ENCODE measurements around the gene KRTAP5-6. TPM values are rescaled to one million over a fixed set of nuclear protein-coding genes. Genes with fewer than 3 reads are reported as not detected.
"Not testable (repeated sequence)": the region's sequence is repeated elsewhere in the genome, so short reads cannot be mapped to it uniquely, and the experiment has no call there.

The KRTAP5-6 gene
- total RNA-seq, 4 donors from 2014 or later = not detected

- Histone ChIP-seq H3K4me3 (no peak overlapping the region), H3K27ac (no peak overlapping the region), H3K36me3 (no peaks in the 10 kb centered on the region), H3K27me3 (no peaks in the 10 kb centered on the region), H3K4me1 (no peaks in the 10 kb centered on the region), H3K9me3 (no peaks in the 10 kb centered on the region)
- in situ Hi-C loops (cut with MboI; ENCODE audit: low sequenced_read_pairs in 4 of 4) (loop anchor here in 1 of 4 donors (25.0 kb wide), 1 partner anchor 507 kb away; the partner anchor contains the start of genes INS and TH), intact Hi-C loops (cut with DNase I; ENCODE audit: low total_unique reads) (no loop called here)
- peak in 1 of 2 donors; percentile 4 for DNase-seq
- no peak for TF ChIP-seq CTCF (IDR thresholded peaks at IDR 0.05 in 4 of 5, conservative IDR thresholded peaks at IDR 0.05 in 1 of 5)
- no peak for TF ChIP-seq POLR2A (IDR thresholded peaks at IDR 0.05)
- no peak for ATAC-seq
Measured at GRCh38 chr11:1655168-1656060, 41.6 kb upstream of the KRTAP5-6 start.

GRCh38 chr11:1656061-1656441, 40.9 kb upstream of the KRTAP5-6 start:
- DNase-seq = no peak
- no peak overlapping the region for H3K27ac ChIP-seq
- in situ Hi-C loops (cut with MboI; ENCODE audit: low sequenced_read_pairs in 4 of 4) (loop anchor here in 1 of 4 donors (25.0 kb wide), 1 partner anchor 506 kb away; the partner anchor contains the start of genes INS and TH), intact Hi-C loops (cut with DNase I; ENCODE audit: low total_unique reads) (no loop called here)
- no peak for ATAC-seq
- no peaks in the 10 kb centered on the region for H3K27me3 ChIP-seq
- no peak overlapping the region for H3K4me3 ChIP-seq
- H3K36me3 ChIP-seq = no peaks in the 10 kb centered on the region
- no peaks in the 10 kb centered on the region for H3K9me3 ChIP-seq
- TF ChIP-seq POLR2A (IDR thresholded peaks at IDR 0.05) = no peak
- H3K4me1 ChIP-seq = no peaks in the 10 kb centered on the region

- H3K36me3 ChIP-seq = no peaks in the 10 kb centered on the region
- DNase-seq (no peak), ATAC-seq (no peak)
- no peaks in the 10 kb centered on the region for H3K4me1 ChIP-seq
- H3K9me3 ChIP-seq = no peaks in the 10 kb centered on the region
- in situ Hi-C loops (cut with MboI; ENCODE audit: low sequenced_read_pairs in 4 of 4) (loop anchor here in 1 of 4 donors (25.0 kb wide), 1 partner anchor 506 kb away; the partner anchor contains the start of genes INS and TH), intact Hi-C loops (cut with DNase I; ENCODE audit: low total_unique reads) (no loop called here)
- no peak overlapping the region for H3K4me3 ChIP-seq
- TF ChIP-seq POLR2A (IDR thresholded peaks at IDR 0.05) (no peak), CTCF (IDR thresholded peaks at IDR 0.05 in 4 of 5, conservative IDR thresholded peaks at IDR 0.05 in 1 of 5) (no peak)
- H3K27ac ChIP-seq = no peak overlapping the region
- H3K27me3 ChIP-seq = no peaks in the 10 kb centered on the region
Measured at GRCh38 chr11:1656670-1657069, 40.3 kb upstream of the KRTAP5-6 start.

- ATAC-seq (no peak), DNase-seq (no peak)
- no peaks in the 10 kb centered on the region for H3K36me3 ChIP-seq
- no peak overlapping the region for H3K27ac ChIP-seq
- no peak overlapping the region for H3K4me3 ChIP-seq
- no peak for TF ChIP-seq CTCF (IDR thresholded peaks at IDR 0.05 in 4 of 5, conservative IDR thresholded peaks at IDR 0.05 in 1 of 5)
- TF ChIP-seq POLR2A (IDR thresholded peaks at IDR 0.05) = no peak
- intact Hi-C loops (cut with DNase I; ENCODE audit: low total_unique reads) (no loop called here), in situ Hi-C loops (cut with MboI; ENCODE audit: low sequenced_read_pairs in 4 of 4) (loop anchor here in 1 of 4 donors (25.0 kb wide), 1 partner anchor 503 kb away; the partner anchor contains the start of genes INS and TH)
- H3K4me1 ChIP-seq = no peaks in the 10 kb centered on the region
- no peaks in the 10 kb centered on the region for H3K27me3 ChIP-seq
- no peaks in the 10 kb centered on the region for H3K9me3 ChIP-seq
Measured at GRCh38 chr11:1659506-1659905, 37.5 kb upstream of the KRTAP5-6 start.

GRCh38 chr11:1660111-1660867, 36.7 kb upstream of the KRTAP5-6 start:
- Histone ChIP-seq H3K4me1 (no peaks in the 10 kb centered on the region), H3K27ac (no peak overlapping the region), H3K27me3 (no peaks in the 10 kb centered on the region), H3K36me3 (no peaks in the 10 kb centered on the region), H3K4me3 (no peak overlapping the region), H3K9me3 (no peaks in the 10 kb centered on the region)
- no peak for TF ChIP-seq POLR2A (IDR thresholded peaks at IDR 0.05)
- TF ChIP-seq CTCF (IDR thresholded peaks at IDR 0.05 in 4 of 5, conservative IDR thresholded peaks at IDR 0.05 in 1 of 5) = no peak
- ATAC-seq (no peak), DNase-seq (no peak)
- intact Hi-C loops (cut with DNase I; ENCODE audit: low total_unique reads) (no loop called here), in situ Hi-C loops (cut with MboI; ENCODE audit: low sequenced_read_pairs in 4 of 4) (loop anchor here in 1 of 4 donors (25.0 kb wide), 1 partner anchor 502 kb away; the partner anchor contains the start of genes INS and TH)

GRCh38 chr11:1661454-1662269, 35.3 kb upstream of the KRTAP5-6 start:
- in situ Hi-C loops (cut with MboI; ENCODE audit: low sequenced_read_pairs in 4 of 4) = loop anchor here in 1 of 4 donors (25.0 kb wide), 1 partner anchor 501 kb away; the partner anchor contains the start of genes INS and TH

More at GRCh38 chr11:1661454-1662269, 35.3 kb upstream of the KRTAP5-6 start:
- H3K27me3 ChIP-seq; intact Hi-C loops (cut with DNase I; ENCODE audit: low total_unique reads); H3K4me3 ChIP-seq; H3K27ac ChIP-seq; H3K9me3 ChIP-seq; DNase-seq; ATAC-seq; H3K4me1 ChIP-seq; H3K36me3 ChIP-seq: not testable (repeated sequence)

Data from gastrocnemius medialis (tissue), 4 donors.